ENCODE measurements around the gene CD46. TPM values are rescaled to one million over a fixed set of nuclear protein-coding genes. Genes with fewer than 3 reads are reported as not detected.

Gene CD46
- total and polyA plus RNA-seq, 2 donors (not counting 1 experiment from before 2014, with no cell fraction given), result 38.6 to 173 TPM

GRCh38 chr1:207824691-207825408 is 73.0 kb downstream of the CD46 start:
- intact Hi-C loops (cut with micrococcal nuclease), result no loop called here
- 78% methylated on average over 2 of the region's 6 CpGs for WGBS (ENCODE audit: insufficient coverage)
- H3K4me2 ChIP-seq (replicated peaks; ENCODE audit: low read depth, low read length, poor library complexity, severe bottlenecking), result peak overlapping the region; percentile 83
- peak overlapping the region in 2 of 5 experiments; percentile 26 to 99 for H3K4me3 ChIP-seq (ENCODE audit: control extremely low read depth in 1 of 5, extremely low read depth in 1 of 5, insufficient read depth in 1 of 5, low read depth in 2 of 5, low read length in 4 of 5)
- no peaks in the 10 kb centered on the region for H3K27me3 ChIP-seq (replicated peaks in 1 of 4; ENCODE audit: control extremely low read depth in 1 of 4, control insufficient read depth in 3 of 4, insufficient read depth in 4 of 4, low read length in 3 of 4)
- Mint-ChIP-seq H3K27ac (peak overlapping the region; percentile 99), H3K4me1 (peaks cover 91% of the 10 kb centered on the region), H3K9me3 (ENCODE audit: insufficient read depth) (no peaks in the 10 kb centered on the region), H3K4me3 (peak overlapping the region; percentile 99), H3K27me3 (peaks cover 4% of the 10 kb centered on the region)
- no peak overlapping the region for H2AFZ ChIP-seq (ENCODE audit: insufficient read depth, low read depth, low read length, poor library complexity, severe bottlenecking)
- no peak for ATAC-seq (ENCODE audit: low read depth)
- ChIA-PET POLR2A (interaction anchor here (1.0 to 3.6 kb wide), 5 partner anchors 28 to 73 kb away, joined by 3 to 71 read pairs (median 9); partner anchors contain the start of gene CD46), CTCF (interaction anchor here (0.7 to 20.3 kb wide), 13 partner anchors 8 to 139 kb away, joined by 3 to 526 read pairs (median 24); no protein-coding TSS in a partner anchor)
- peaks cover 1 to 17% of the 10 kb centered on the region in 2 experiments for H3K36me3 ChIP-seq (replicated peaks in 1 of 2; ENCODE audit: control extremely low read depth in 1 of 2, control insufficient read depth in 1 of 2, extremely low read depth in 1 of 2, insufficient read depth in 2 of 2, low read length in 1 of 2)
- H3K79me2 ChIP-seq (ENCODE audit: control insufficient read depth, insufficient read depth, low read length), result peaks cover 91% of the 10 kb centered on the region
- H3K9me3 ChIP-seq (ENCODE audit: control extremely low read depth in 1 of 3, control insufficient read depth in 2 of 3, insufficient read depth in 1 of 3, low read length in 2 of 3), result no peaks in the 10 kb centered on the region
- peak overlapping the region; percentile 93 to 96 for H3K27ac ChIP-seq (ENCODE audit: low read length in 2 of 2)
- H3K4me1 ChIP-seq (ENCODE audit: control insufficient read depth in 2 of 2, insufficient read depth in 2 of 2, low read length in 2 of 2), result peaks cover 76 to 83% of the 10 kb centered on the region in 2 donors
- DNase-seq, result peak; percentile 34
- no peak for TF ChIP-seq EZH2 (IDR thresholded peaks at IDR 0.05; ENCODE audit: borderline replicate concordance, insufficient read depth, low read depth, low read length, poor library complexity, severe bottlenecking)
- TF ChIP-seq, protein P1, sequence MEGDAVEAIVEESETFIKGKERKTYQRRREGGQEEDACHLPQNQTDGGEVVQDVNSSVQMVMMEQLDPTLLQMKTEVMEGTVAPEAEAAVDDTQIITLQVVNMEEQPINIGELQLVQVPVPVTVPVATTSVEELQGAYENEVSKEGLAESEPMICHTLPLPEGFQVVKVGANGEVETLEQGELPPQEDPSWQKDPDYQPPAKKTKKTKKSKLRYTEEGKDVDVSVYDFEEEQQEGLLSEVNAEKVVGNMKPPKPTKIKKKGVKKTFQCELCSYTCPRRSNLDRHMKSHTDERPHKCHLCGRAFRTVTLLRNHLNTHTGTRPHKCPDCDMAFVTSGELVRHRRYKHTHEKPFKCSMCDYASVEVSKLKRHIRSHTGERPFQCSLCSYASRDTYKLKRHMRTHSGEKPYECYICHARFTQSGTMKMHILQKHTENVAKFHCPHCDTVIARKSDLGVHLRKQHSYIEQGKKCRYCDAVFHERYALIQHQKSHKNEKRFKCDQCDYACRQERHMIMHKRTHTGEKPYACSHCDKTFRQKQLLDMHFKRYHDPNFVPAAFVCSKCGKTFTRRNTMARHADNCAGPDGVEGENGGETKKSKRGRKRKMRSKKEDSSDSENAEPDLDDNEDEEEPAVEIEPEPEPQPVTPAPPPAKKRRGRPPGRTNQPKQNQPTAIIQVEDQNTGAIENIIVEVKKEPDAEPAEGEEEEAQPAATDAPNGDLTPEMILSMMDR (IDR thresholded peaks at IDR 0.05), result no peak
- peak overlapping the region; percentile 99 for H3K9ac ChIP-seq (ENCODE audit: low read length)
- H4K20me1 ChIP-seq (ENCODE audit: control insufficient read depth, insufficient read depth, low read length, poor library complexity, severe bottlenecking), result peaks cover 25% of the 10 kb centered on the region

DNA sequence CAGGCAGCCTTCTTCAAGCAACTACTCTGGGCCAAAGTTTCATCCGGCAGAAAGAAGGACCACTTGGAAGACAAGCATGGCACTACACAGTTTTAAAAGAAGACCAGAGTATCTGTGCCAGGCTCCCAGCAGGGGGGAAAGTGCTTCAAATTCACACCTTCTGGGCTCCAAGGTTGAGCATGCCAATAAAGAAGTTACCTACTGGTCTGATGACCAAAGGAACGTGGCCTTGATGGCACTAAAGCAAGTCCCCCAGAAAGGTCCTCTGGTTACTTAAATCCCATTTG is 73.5 kb downstream of the CD46 start:
- intact Hi-C loops (cut with micrococcal nuclease), result no loop called here
- Histone ChIP-seq H3K9ac (ENCODE audit: low read length) (peak overlapping the region; percentile 99), H3K9me3 (ENCODE audit: control extremely low read depth in 1 of 3, control insufficient read depth in 2 of 3, insufficient read depth in 1 of 3, low read length in 2 of 3) (no peaks in the 10 kb centered on the region), H3K27me3 (replicated peaks in 1 of 4; ENCODE audit: control extremely low read depth in 1 of 4, control insufficient read depth in 3 of 4, insufficient read depth in 4 of 4, low read length in 3 of 4) (no peaks in the 10 kb centered on the region), H3K79me2 (ENCODE audit: control insufficient read depth, insufficient read depth, low read length) (peaks cover 91% of the 10 kb centered on the region), H2AFZ (ENCODE audit: insufficient read depth, low read depth, low read length, poor library complexity, severe bottlenecking) (no peak overlapping the region), H3K4me1 (ENCODE audit: control insufficient read depth in 2 of 2, insufficient read depth in 2 of 2, low read length in 2 of 2) (peaks cover 71 to 78% of the 10 kb centered on the region in 2 donors), H4K20me1 (ENCODE audit: control insufficient read depth, insufficient read depth, low read length, poor library complexity, severe bottlenecking) (peaks cover 20% of the 10 kb centered on the region), H3K4me2 (replicated peaks; ENCODE audit: low read depth, low read length, poor library complexity, severe bottlenecking) (peak overlapping the region; percentile 83), H3K36me3 (replicated peaks in 1 of 2; ENCODE audit: control extremely low read depth in 1 of 2, control insufficient read depth in 1 of 2, extremely low read depth in 1 of 2, insufficient read depth in 2 of 2, low read length in 1 of 2) (peaks cover 1 to 12% of the 10 kb centered on the region in 2 experiments), H3K4me3 (ENCODE audit: control extremely low read depth in 1 of 5, extremely low read depth in 1 of 5, insufficient read depth in 1 of 5, low read depth in 2 of 5, low read length in 4 of 5) (peak overlapping the region; percentile 1 to 40 (median 24)), H3K27ac (ENCODE audit: low read length in 2 of 2) (peak overlapping the region; percentile 93 to 96)
- DNase-seq (no peak), ATAC-seq (ENCODE audit: low read depth) (no peak)
- H3K27me3 Mint-ChIP-seq, result peaks cover 4% of the 10 kb centered on the region
- H3K4me1 Mint-ChIP-seq, result peaks cover 91% of the 10 kb centered on the region
- CTCF ChIA-PET, result interaction anchor here (0.7 to 20.3 kb wide), 7 partner anchors 10 to 139 kb away, joined by 3 to 526 read pairs (median 14); no protein-coding TSS in a partner anchor
- H3K27ac Mint-ChIP-seq, result peak overlapping the region; percentile 99
- 85% methylated on average over 2 of the region's 2 CpGs for WGBS (ENCODE audit: insufficient coverage)
- no peaks in the 10 kb centered on the region for H3K9me3 Mint-ChIP-seq (ENCODE audit: insufficient read depth)
- H3K4me3 Mint-ChIP-seq, result peak overlapping the region; percentile 99
- TF ChIP-seq EZH2 (IDR thresholded peaks at IDR 0.05; ENCODE audit: borderline replicate concordance, insufficient read depth, low read depth, low read length, poor library complexity, severe bottlenecking), result no peak
- TF ChIP-seq, protein P1 (IDR thresholded peaks at IDR 0.05), result no peak
- POLR2A ChIA-PET, result interaction anchor here (0.9 to 1.2 kb wide), 3 partner anchors 17 to 44 kb away, joined by 3 to 8 read pairs (median 3); no protein-coding TSS in a partner anchor
